Activated T-cell treated with anti-CD3 and anti-CD28 coated beads, Interleukin-2, amount 50 U/mL, for 24 hours (primary cell): Measurements from ENCODE around the gene SMIM1.

ENCODE experiments used
- DNase-seq: peaks from one replicate; pipeline ENCODE4 v3.0.0-alpha.2; 2020
- H3K27ac Mint-ChIP-seq: 2 replicates; pipeline ENCODE4 v1.8.0; 2020; ENCODE audit warnings: mild to moderate bottlenecking, mixed read lengths
- H3K27me3 Mint-ChIP-seq: 2 replicates; pipeline ENCODE4 v1.8.0; 2020; ENCODE audit warnings: mixed read lengths
- H3K36me3 Mint-ChIP-seq: 2 replicates; pipeline ENCODE4 v1.8.0; 2020; ENCODE audit warnings: low read depth, mixed read lengths
- H3K4me1 Mint-ChIP-seq: 2 replicates; pipeline ENCODE4 v1.8.0; 2020; ENCODE audit warnings: low read depth, mixed read lengths
- H3K4me3 Mint-ChIP-seq: 2 replicates; pipeline ENCODE4 v1.8.0; 2020; ENCODE audit warnings: mild to moderate bottlenecking, moderate library complexity, mixed read lengths
- H3K9me3 Mint-ChIP-seq: 2 replicates; pipeline ENCODE4 v1.8.0; 2020; ENCODE audit warnings: mixed read lengths

The SMIM1 gene

DNA sequence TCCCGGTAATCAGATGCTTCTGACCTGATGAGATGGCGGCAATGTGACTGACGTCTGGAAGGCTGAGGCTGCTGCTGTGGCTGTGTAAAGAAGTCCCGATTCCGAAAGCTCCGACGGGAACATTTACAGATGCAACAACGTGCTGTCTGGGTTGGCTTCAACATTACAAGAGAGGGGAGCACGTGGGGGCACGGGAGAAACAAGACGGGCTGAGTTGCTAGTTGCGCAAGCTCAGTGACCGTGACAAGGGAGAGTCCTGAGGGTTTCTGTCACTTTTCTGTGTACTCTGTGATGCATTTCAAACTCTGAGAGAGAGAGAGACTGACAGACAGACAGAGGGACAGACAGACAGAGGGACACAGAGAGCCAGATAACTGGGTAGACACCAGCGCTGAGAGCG, 49.4 kb downstream of the SMIM1 start:
- Mint-ChIP-seq H3K27ac (no peak overlapping the region), H3K9me3 (no peaks in the 10 kb centered on the region), H3K36me3 (peaks cover 73% of the 10 kb centered on the region), H3K4me3 (no peak overlapping the region), H3K27me3 (no peaks in the 10 kb centered on the region), H3K4me1 (no peaks in the 10 kb centered on the region)
- no peak for DNase-seq

DNA sequence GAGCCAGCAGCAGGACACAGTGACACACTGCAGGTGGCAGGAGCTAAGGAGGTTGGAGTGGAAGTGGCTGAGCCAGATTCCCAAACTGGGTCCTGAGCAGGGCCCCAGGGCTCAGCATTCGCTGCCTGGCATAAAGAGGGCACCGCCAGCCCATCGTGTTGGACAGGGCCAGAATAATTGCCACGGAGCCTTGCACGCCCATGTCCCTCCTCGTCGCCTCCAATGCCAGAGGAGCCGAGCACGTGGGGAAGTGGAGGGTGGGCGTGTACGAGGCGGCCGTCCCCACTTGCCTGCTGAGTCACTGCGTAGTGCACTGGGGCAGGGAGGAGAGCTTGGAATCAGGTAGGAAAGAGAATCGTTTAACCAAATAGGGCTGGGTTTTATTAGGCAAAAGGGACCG, 49.9 kb downstream of the SMIM1 start:
- H3K4me3 Mint-ChIP-seq, result no peak overlapping the region
- H3K36me3 Mint-ChIP-seq, result peaks cover 74% of the 10 kb centered on the region
- no peaks in the 10 kb centered on the region for H3K4me1 Mint-ChIP-seq
- H3K27me3 Mint-ChIP-seq, result no peaks in the 10 kb centered on the region
- DNase-seq, result no peak
- H3K27ac Mint-ChIP-seq, result no peak overlapping the region
- no peaks in the 10 kb centered on the region for H3K9me3 Mint-ChIP-seq

DNA sequence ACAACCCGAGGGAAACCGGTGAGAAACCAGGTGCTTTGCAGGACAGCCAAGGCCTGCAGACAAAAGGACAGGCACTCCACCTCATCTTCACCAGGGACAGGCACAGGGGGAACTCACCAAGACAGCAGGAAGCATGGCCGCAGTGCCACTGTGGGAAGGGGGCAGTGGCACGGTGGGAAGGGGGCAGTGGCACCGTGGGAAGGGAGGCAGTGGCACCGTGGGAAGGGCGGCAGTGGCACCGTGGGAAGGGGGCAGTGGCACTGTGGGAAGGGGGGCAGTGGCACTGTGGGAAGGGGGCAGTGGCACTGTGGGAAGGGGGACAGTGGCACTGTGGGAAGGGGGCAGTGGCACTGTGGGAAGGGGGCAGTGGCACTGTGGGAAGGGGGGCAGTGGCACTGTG, 52.1 kb downstream of the SMIM1 start:
- H3K27ac Mint-ChIP-seq, result no peak overlapping the region
- peaks cover 85% of the 10 kb centered on the region for H3K36me3 Mint-ChIP-seq
- H3K4me3 Mint-ChIP-seq, result no peak overlapping the region
- no peaks in the 10 kb centered on the region for H3K4me1 Mint-ChIP-seq
- DNase-seq, result no peak
- H3K27me3 Mint-ChIP-seq, result no peaks in the 10 kb centered on the region
- no peaks in the 10 kb centered on the region for H3K9me3 Mint-ChIP-seq

DNA sequence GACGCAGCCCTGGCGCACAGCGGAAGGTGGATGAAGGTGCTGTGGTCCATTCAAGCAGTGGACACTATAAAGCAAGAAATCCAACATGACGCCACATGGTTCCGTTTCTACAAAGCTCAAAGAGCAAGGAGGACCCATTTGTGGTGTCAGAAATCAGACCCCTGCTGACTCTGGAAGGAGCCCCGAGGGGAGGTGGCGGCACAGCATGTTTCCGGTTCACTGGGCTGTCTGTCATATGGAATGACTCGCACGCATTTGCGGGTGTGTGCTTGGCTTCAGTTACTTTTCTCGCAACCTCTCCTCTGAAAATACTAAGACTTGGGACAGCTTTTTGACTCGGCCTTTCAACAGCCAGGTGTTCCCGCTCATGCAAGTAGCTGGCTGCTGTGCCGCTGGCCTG, 52.8 kb downstream of the SMIM1 start:
- Mint-ChIP-seq H3K4me1 (no peaks in the 10 kb centered on the region), H3K27me3 (no peaks in the 10 kb centered on the region), H3K27ac (no peak overlapping the region), H3K36me3 (peaks cover 86% of the 10 kb centered on the region), H3K4me3 (no peak overlapping the region), H3K9me3 (no peaks in the 10 kb centered on the region)
- DNase-seq, result no peak
